ENCODE data around the gene TFF1.

DNA sequence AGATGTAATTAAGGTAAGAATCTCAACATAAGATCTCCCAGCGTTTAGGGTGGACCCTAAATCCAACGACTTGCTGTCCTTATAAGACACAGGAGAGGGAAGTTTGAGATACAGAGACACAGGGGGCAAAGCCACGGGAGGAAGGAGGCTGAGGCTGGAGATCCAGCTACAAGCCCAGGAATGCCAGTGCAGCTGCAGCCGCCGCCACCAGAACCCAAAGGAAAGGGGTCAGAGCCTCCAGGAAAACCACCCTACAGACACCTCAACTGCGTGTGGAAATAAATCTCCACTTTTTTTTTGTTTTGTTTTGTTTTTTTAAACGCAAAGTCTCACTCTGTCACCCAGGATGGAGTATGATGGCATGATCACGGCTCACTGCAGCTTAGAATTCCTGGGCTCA, 12.1 kb upstream of the TFF1 start:
- TF ChIP-seq, protein P1, sequence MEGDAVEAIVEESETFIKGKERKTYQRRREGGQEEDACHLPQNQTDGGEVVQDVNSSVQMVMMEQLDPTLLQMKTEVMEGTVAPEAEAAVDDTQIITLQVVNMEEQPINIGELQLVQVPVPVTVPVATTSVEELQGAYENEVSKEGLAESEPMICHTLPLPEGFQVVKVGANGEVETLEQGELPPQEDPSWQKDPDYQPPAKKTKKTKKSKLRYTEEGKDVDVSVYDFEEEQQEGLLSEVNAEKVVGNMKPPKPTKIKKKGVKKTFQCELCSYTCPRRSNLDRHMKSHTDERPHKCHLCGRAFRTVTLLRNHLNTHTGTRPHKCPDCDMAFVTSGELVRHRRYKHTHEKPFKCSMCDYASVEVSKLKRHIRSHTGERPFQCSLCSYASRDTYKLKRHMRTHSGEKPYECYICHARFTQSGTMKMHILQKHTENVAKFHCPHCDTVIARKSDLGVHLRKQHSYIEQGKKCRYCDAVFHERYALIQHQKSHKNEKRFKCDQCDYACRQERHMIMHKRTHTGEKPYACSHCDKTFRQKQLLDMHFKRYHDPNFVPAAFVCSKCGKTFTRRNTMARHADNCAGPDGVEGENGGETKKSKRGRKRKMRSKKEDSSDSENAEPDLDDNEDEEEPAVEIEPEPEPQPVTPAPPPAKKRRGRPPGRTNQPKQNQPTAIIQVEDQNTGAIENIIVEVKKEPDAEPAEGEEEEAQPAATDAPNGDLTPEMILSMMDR (IDR thresholded peaks at IDR 0.05; ENCODE audit: low read depth, low read length): no peak
- TF ChIP-seq EZH2phosphoT487 (IDR thresholded peaks at IDR 0.05; ENCODE audit: low read depth): no peak

Data from OCI-LY3 (cell line).